HG03460 (cell line): ENCODE data around the gene PLCB2.

Experiments used
- ATAC-seq: cut with Tn5 transposase; IDR thresholded peaks from one replicate; pipeline ENCODE4 v1.9.1; 2021; ENCODE audit not compliant: unreplicated experiment

The PLCB2 gene

GRCh38 chr15:40272485-40273056, 35.2 kb downstream of the PLCB2 start:
- ATAC-seq: no peak

- no peak for ATAC-seq
Observed at GRCh38 chr15:40271685-40272484, 35.9 kb downstream of the PLCB2 start.

- ATAC-seq: no peak
Observed at GRCh38 chr15:40270246-40270995, 37.3 kb downstream of the PLCB2 start.

GRCh38 chr15:40269604-40270003, 38.1 kb downstream of the PLCB2 start:
- ATAC-seq: no peak

- ATAC-seq: no peak
Observed at GRCh38 chr15:40267670-40268069, 40.1 kb downstream of the PLCB2 start.

GRCh38 chr15:40266828-40267304, 40.9 kb downstream of the PLCB2 start:
- ATAC-seq: no peak

- no peak for ATAC-seq
Observed at GRCh38 chr15:40265875-40266274, 41.9 kb downstream of the PLCB2 start.

GRCh38 chr15:40265355-40265754, 42.4 kb downstream of the PLCB2 start:
- no peak for ATAC-seq

- ATAC-seq: no peak
Observed at GRCh38 chr15:40264321-40265153, 43.2 kb downstream of the PLCB2 start.

- ATAC-seq: no peak
Observed at GRCh38 chr15:40263024-40263754, 44.5 kb downstream of the PLCB2 start.

- ATAC-seq: no peak
Observed at GRCh38 chr15:40259021-40259420, 48.7 kb downstream of the PLCB2 start.

- ATAC-seq: no peak
Observed at GRCh38 chr15:40258544-40258943, 49.2 kb downstream of the PLCB2 start.

- no peak for ATAC-seq
Observed at GRCh38 chr15:40257656-40258450, 49.9 kb downstream of the PLCB2 start.

- no peak for ATAC-seq
Observed at GRCh38 chr15:40256638-40257235, 51.0 kb downstream of the PLCB2 start.

GRCh38 chr15:40255033-40255432, 52.7 kb downstream of the PLCB2 start:
- no peak for ATAC-seq

GRCh38 chr15:40254452-40254851, 53.3 kb downstream of the PLCB2 start:
- no peak for ATAC-seq

- no peak for ATAC-seq
Observed at GRCh38 chr15:40253167-40253790, 54.5 kb downstream of the PLCB2 start.

- ATAC-seq: no peak
Observed at GRCh38 chr15:40252438-40253166, 55.1 kb downstream of the PLCB2 start.
